Ishikawa (cell line): ENCODE measurements around the gene TMEM178B.

ENCODE experiments used
- CEBPB ChIP-seq: IDR thresholded peaks from 2 replicates; pipeline ENCODE4 v1.6.1; 2012
- CREB1 ChIP-seq: IDR thresholded peaks from 2 replicates; pipeline ENCODE4 v1.6.1; 2012; ENCODE audit warnings: low read depth
- EGR1 ChIP-seq: IDR thresholded peaks from 2 replicates; pipeline ENCODE4 v1.6.1; 2012
- EP300 ChIP-seq: IDR thresholded peaks from 2 replicates; pipeline ENCODE4 v1.6.1; 2012; ENCODE audit warnings: borderline replicate concordance
- FOXM1 ChIP-seq: IDR thresholded peaks from 2 replicates; pipeline ENCODE4 v1.6.1; 2012; ENCODE audit warnings: low read depth, borderline replicate concordance
- NFIC ChIP-seq: IDR thresholded peaks from 2 replicates; pipeline ENCODE4 v1.6.1; 2012
- RAD21 ChIP-seq: IDR thresholded peaks from 2 replicates; pipeline ENCODE4 v1.6.1; 2012; ENCODE audit warnings: low read depth
- REST ChIP-seq: IDR thresholded peaks from 2 replicates; pipeline ENCODE4 v1.6.1; 2012; ENCODE audit warnings: low read depth, mild to moderate bottlenecking
- TAF1 ChIP-seq: IDR thresholded peaks from 2 replicates; pipeline ENCODE4 v1.6.1; 2012; ENCODE audit warnings: low read depth, mild to moderate bottlenecking
- TCF12 ChIP-seq: IDR thresholded peaks from 2 replicates; pipeline ENCODE4 v1.6.1; 2012; ENCODE audit warnings: low read depth
- TEAD4 ChIP-seq: IDR thresholded peaks from 2 replicates; pipeline ENCODE4 v1.6.1; 2012
- USF1 ChIP-seq: IDR thresholded peaks from 2 replicates; pipeline ENCODE4 v1.6.1; 2012
- YY1 ChIP-seq: IDR thresholded peaks from 2 replicates; pipeline ENCODE4 v1.6.1; 2012; ENCODE audit warnings: low read depth
- ZBTB7A ChIP-seq: IDR thresholded peaks from 2 replicates; pipeline ENCODE4 v1.6.1; 2012; ENCODE audit warnings: low read depth
- TF ChIP-seq, protein P1 (sequence below): IDR thresholded peaks from 2 replicates; pipeline ENCODE4 v1.6.1; 2012

The TMEM178B gene

GRCh38 chr7:141213226-141213625, 139.4 kb downstream of the TMEM178B start:
- TF ChIP-seq RAD21: no peak
- no peak for TF ChIP-seq USF1
- no peak for TF ChIP-seq TCF12
- TF ChIP-seq CREB1: no peak
- TF ChIP-seq, protein P1, sequence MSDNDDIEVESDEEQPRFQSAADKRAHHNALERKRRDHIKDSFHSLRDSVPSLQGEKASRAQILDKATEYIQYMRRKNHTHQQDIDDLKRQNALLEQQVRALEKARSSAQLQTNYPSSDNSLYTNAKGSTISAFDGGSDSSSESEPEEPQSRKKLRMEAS: no peak
- TF ChIP-seq ZBTB7A: no peak
- TF ChIP-seq YY1: no peak
- no peak for TF ChIP-seq TAF1
- TF ChIP-seq TEAD4: no peak

GRCh38 chr7:141217938-141218337, 144.1 kb downstream of the TMEM178B start:
- TF ChIP-seq EGR1: no peak
- no peak for TF ChIP-seq ZBTB7A
- no peak for TF ChIP-seq CREB1
- no peak for TF ChIP-seq CEBPB

DNA sequence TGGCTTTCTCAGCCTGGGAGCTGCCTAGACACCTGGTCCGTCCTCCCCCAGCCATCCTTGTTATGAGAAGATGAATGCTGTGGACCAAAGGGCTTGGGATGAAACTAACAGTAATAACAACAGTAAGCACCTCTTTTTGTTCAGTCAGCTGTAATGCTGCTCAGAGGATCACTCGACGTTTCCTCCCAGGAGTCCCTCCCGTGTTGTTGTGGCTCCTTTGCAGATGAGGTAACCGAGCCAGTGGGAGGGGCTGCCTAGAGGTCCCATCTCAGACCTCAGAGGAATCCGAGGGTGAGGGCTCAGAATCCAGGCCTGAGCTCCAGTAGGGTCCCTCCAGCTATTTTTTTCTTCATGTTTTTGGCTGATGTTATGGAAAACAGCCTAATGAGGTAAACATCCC, 145.1 kb downstream of the TMEM178B start:
- TF ChIP-seq EGR1 (no peak), FOXM1 (no peak), USF1 (no peak), TEAD4 (no peak), NFIC (no peak), CREB1 (no peak), EP300 (no peak), TCF12 (no peak), ZBTB7A (no peak), TAF1 (no peak), CEBPB (no peak), YY1 (no peak), RAD21 (no peak), REST (no peak)
- TF ChIP-seq, protein P1: no peak

DNA sequence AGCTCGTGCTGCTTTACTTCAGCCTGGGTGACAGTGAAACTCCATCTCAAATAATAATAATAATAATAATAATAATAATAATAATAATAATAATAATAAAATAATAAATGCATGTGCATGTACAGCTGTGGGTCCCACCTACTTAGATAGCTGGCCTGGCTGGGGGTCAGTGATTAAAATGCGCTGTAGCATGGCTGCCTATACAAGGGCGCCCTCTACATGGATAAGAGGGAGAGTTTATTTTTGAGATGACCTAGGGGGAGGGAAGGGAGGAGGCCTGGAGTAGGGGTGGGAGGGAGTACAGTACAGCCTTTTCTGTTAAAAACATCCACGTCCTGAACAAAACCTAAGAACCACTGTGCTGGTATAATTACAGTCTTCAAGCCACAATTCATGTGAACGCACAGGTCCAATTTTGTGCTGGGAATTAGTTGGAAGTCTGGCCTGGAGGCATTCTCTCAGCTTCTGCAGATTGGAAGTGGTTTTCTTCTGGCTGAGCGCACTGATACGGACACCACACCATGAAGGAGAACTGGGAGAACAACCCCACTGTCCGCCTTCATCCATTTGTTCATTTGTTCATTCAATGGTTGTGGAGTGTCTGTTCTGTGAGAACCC, 146.5 kb downstream of the TMEM178B start:
- TF ChIP-seq RAD21 (peak; percentile 42), FOXM1 (no peak)

GRCh38 chr7:141221007-141221612, 147.2 kb downstream of the TMEM178B start:
- TF ChIP-seq FOXM1 (no peak), REST (peak; percentile 88)

DNA sequence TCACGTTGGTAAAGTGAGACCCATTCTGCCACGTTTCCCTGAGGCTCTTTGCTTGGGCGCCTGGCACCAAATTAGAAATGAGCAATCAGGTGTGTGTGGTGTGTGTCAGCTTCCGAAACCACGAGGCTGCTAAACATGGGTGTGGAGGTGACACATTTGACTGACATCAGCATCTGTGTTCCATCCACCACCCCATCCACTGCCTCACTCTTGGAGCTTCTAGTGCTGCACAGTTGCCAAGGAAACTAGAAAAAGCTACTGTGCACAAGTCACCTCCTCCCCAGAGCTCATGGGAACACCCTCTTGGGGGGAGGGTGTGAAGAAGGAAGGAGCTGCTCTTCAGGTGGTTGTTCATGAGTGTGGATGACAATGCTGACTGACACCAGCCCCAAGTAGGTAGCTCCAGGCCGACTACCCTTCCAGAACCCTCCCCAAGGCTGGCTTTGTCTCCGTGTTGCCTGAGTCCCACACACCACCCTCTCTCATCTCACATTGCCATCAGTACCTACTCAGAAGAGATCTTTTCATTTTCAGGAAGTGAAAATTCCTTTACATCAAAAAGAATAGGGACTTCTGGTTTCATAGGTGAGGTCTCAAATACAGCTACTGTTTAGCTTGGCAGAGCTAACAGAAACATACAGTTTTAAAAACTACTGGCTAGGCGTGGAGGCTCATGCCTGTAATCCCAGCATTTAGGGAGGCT, 152.2 kb downstream of the TMEM178B start:
- TF ChIP-seq TCF12: no peak
- TF ChIP-seq RAD21: no peak
- no peak for TF ChIP-seq TAF1
- TF ChIP-seq TEAD4: no peak
- no peak for TF ChIP-seq NFIC
- no peak for TF ChIP-seq CREB1
- TF ChIP-seq, protein P1: no peak
- TF ChIP-seq YY1: no peak
- no peak for TF ChIP-seq REST
- TF ChIP-seq ZBTB7A: no peak
- TF ChIP-seq USF1: no peak
- TF ChIP-seq FOXM1: no peak
